ENCODE results near the gene UBA52. TPM values are rescaled to one million over a fixed set of nuclear protein-coding genes. Genes with fewer than 3 reads are reported as not detected.

UBA52 gene
- total RNA-seq, 1 experiment from 2014 or later, result 1,361 TPM

DNA sequence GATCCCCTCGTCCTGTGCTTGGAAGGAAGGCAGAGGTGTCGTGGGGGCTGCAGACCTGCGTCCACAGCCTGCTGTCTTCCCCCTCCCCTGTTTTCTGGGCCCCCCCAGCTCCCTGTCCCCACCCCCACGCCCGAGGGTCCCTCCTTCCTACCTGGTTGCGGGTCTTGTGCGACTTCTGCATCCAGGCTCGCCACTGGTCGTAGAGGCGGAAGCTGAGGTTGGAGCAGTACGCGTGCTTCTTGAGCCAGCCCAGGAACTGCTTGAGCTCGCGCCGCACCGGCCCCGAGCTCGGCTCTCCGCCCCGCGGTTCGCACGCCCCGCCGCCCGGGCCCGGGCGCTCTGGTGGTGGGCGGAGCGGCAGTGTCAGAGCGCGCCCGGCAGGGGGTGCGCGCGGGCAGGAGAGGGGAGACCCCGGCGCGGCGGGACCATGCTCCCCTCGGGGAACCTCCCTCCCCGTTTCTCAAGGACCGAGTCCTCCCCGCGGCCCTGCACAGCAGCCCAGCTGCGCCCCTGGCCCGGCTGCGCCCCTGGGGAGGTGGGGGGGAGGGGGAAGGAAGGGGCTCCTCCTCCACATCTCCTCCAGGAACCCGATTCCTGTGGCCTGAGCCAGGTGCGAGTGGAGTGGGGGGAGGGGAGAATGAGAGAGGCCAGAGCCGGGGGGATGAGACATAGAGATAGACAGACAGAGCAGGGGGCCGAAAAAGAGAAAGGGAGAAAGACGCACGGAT, 22.6 kb downstream of the UBA52 start (continued):
- no peak for TF ChIP-seq GABPB1 (CRISPR knock-in tag; IDR thresholded peaks at IDR 0.05)
- TF ChIP-seq, protein P1, sequence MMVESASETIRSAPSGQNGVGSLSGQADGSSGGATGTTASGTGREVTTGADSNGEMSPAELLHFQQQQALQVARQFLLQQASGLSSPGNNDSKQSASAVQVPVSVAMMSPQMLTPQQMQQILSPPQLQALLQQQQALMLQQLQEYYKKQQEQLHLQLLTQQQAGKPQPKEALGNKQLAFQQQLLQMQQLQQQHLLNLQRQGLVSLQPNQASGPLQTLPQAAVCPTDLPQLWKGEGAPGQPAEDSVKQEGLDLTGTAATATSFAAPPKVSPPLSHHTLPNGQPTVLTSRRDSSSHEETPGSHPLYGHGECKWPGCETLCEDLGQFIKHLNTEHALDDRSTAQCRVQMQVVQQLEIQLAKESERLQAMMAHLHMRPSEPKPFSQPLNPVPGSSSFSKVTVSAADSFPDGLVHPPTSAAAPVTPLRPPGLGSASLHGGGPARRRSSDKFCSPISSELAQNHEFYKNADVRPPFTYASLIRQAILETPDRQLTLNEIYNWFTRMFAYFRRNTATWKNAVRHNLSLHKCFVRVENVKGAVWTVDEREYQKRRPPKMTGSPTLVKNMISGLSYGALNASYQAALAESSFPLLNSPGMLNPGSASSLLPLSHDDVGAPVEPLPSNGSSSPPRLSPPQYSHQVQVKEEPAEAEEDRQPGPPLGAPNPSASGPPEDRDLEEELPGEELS (CRISPR knock-in tag; IDR thresholded peaks at IDR 0.05), result 0 out of 2 replicates have a peak, but pooled peaks have one; percentile 18

DNA sequence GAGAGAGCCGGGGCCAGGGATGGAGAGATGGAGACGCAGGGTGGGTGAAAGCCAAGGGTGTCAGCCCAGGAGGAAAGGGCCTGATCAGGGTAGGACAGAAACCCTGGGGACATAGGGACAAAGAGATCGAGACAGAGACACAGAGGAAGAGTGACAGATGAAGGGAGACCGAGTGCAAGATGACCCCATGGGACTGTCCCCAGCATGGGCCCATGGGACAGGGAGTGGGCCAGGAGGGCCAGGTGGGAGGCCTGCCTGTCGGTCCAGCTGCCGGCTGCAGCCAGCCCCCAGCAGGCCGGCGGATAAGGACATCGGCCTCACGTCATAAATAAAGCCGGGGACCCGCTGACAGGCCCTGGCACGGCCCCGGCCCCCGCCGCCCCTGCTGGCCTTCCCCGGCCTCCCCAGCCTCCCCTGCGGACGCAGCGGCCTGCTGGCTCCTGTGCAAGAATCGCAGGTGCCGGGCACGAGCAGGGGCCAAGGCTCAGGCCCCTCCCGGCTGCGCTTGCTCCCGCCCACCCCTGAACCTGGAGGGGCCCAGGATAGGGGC, 23.2 kb downstream of the UBA52 start:
- CTCF ChIA-PET, result interaction anchor here (0.6 to 4.2 kb wide), 13 partner anchors 24 to 182 kb away, joined by 3 to 26 read pairs (median 8); partner anchors contain the start of genes ELL and UBA52
- POLR2A ChIA-PET, result interaction anchor here (1.0 to 1.9 kb wide), 2 partner anchors 13 to 18 kb away, joined by 3 to 8 read pairs; partner anchors contain the start of gene TMEM59L
- peaks cover 50% of the 10 kb centered on the region for H3K4me1 Mint-ChIP-seq
- TF ChIP-seq ZNF232 (CRISPR knock-in tag; IDR thresholded peaks at IDR 0.05), result no peak
- TF ChIP-seq, protein P2, sequence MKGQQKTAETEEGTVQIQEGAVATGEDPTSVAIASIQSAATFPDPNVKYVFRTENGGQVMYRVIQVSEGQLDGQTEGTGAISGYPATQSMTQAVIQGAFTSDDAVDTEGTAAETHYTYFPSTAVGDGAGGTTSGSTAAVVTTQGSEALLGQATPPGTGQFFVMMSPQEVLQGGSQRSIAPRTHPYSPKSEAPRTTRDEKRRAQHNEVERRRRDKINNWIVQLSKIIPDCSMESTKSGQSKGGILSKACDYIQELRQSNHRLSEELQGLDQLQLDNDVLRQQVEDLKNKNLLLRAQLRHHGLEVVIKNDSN (CRISPR knock-in tag; IDR thresholded peaks at IDR 0.05), result no peak
- DNase-seq (ENCODE audit: low spot score) (peak; percentile 37), ATAC-seq (no peak)
- peak overlapping the region; percentile 94 for H3K27ac Mint-ChIP-seq
- peaks cover 10% of the 10 kb centered on the region for H3K27me3 Mint-ChIP-seq (ENCODE audit: low read depth)
- H3K4me3 Mint-ChIP-seq, result peak overlapping the region; percentile 77
- 0 out of 2 replicates have a peak, but pooled peaks cover 3% of the 10 kb centered on the region for H3K36me3 Mint-ChIP-seq
- no peaks in the 10 kb centered on the region for H3K9me3 Mint-ChIP-seq

DNA sequence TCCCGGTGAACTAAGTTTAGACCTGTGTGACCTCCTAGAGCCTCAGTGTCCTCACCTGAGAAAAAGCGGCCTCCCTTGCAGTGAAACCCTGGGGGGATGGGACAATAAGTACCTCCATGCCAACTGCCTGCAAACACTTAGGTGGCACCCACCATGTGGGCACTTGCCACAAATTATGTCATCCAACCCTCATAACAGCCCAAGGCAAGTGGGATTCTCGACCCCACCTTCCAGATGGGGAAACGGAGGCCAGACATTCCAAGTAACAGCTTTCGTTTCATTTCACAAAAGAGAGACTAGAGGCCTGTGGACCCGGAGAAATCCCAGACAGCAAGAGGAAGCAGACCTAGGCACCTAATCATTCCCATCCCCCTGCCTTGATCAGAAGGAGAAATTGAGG, 23.8 kb downstream of the UBA52 start:
- peaks cover 48% of the 10 kb centered on the region for H3K4me1 Mint-ChIP-seq
- H3K27ac Mint-ChIP-seq, result no peak overlapping the region
- ATAC-seq (no peak), DNase-seq (ENCODE audit: low spot score) (no peak)
- no peaks in the 10 kb centered on the region for H3K9me3 Mint-ChIP-seq
- H3K36me3 Mint-ChIP-seq, result 0 out of 2 replicates have a peak, but pooled peaks cover 3% of the 10 kb centered on the region
- CTCF ChIA-PET, result interaction anchor here (0.6 to 4.2 kb wide), 4 partner anchors 45 to 156 kb away, joined by 3 to 13 read pairs (median 10); partner anchors contain the start of gene ELL
- H3K27me3 Mint-ChIP-seq (ENCODE audit: low read depth), result peaks cover 16% of the 10 kb centered on the region
- peak overlapping the region; percentile 46 for H3K4me3 Mint-ChIP-seq
- POLR2A ChIA-PET, result no interaction called here
- TF ChIP-seq, protein P3, sequence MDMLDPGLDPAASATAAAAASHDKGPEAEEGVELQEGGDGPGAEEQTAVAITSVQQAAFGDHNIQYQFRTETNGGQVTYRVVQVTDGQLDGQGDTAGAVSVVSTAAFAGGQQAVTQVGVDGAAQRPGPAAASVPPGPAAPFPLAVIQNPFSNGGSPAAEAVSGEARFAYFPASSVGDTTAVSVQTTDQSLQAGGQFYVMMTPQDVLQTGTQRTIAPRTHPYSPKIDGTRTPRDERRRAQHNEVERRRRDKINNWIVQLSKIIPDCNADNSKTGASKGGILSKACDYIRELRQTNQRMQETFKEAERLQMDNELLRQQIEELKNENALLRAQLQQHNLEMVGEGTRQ (CRISPR knock-in tag; IDR thresholded peaks at IDR 0.05), result no peak
- TF ChIP-seq ZNF263 (CRISPR knock-in tag; IDR thresholded peaks at IDR 0.05; ENCODE audit: low read depth) (no peak), IRF2 (CRISPR knock-in tag; IDR thresholded peaks at IDR 0.05; ENCODE audit: borderline replicate concordance, low read depth) (no peak), ELF4 (CRISPR knock-in tag; IDR thresholded peaks at IDR 0.05; ENCODE audit: low read depth) (no peak), NR2C2 (CRISPR knock-in tag; IDR thresholded peaks at IDR 0.05) (no peak), SMAD3 (CRISPR knock-in tag; IDR thresholded peaks at IDR 0.05; ENCODE audit: borderline replicate concordance) (0 out of 2 replicates have a peak, but pooled peaks have one; percentile 47), GABPB1 (CRISPR knock-in tag; IDR thresholded peaks at IDR 0.05) (no peak)
- TF ChIP-seq, protein P4, sequence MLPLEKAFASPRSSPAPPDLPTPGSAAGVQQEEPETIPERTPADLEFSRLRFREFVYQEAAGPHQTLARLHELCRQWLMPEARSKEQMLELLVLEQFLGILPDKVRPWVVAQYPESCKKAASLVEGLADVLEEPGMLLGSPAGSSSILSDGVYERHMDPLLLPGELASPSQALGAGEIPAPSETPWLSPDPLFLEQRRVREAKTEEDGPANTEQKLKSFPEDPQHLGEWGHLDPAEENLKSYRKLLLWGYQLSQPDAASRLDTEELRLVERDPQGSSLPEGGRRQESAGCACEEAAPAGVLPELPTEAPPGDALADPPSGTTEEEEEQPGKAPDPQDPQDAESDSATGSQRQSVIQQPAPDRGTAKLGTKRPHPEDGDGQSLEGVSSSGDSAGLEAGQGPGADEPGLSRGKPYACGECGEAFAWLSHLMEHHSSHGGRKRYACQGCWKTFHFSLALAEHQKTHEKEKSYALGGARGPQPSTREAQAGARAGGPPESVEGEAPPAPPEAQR (CRISPR knock-in tag; IDR thresholded peaks at IDR 0.05), result no peak

DNA sequence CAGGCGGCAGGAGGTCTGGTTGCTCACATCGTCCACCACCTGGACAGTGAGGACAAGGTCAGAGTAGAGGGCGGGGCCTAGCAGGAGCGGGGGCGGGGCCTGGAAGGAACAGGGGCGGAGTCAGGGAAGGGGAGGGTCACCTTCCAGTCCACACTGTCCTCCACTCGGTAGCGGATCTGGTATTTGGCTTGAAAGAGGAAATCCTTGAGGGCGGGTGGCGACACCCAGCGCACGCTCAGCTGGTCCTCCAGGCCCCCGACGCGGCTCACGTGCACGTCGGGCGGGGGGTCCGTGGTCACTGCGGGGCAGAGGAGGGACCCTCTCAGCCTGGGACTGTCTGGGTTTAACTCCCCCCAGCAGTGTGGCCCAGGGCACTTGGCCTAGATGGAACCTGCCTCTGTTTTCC, 25.1 kb downstream of the UBA52 start:
- CTCF ChIA-PET, result interaction anchor here (2.0 to 4.2 kb wide), 2 partner anchors 76 to 78 kb away, joined by 5 to 13 read pairs; partner anchors contain the start of gene ELL
- POLR2A ChIA-PET, result no interaction called here
- no peaks in the 10 kb centered on the region for H3K9me3 Mint-ChIP-seq
- H3K4me3 Mint-ChIP-seq, result peak overlapping the region; percentile 2; the same call in 1 of the 2 replicates
- 0 out of 2 replicates have a peak overlapping the region, but pooled peaks have one; percentile 20 for H3K27ac Mint-ChIP-seq
- ATAC-seq (peak; percentile 59), DNase-seq (ENCODE audit: low spot score) (peak; percentile 90)
- H3K36me3 Mint-ChIP-seq, result no peaks in the 10 kb centered on the region
- peaks cover 42% of the 10 kb centered on the region for H3K4me1 Mint-ChIP-seq
- TF ChIP-seq ZNF423 (CRISPR knock-in tag; IDR thresholded peaks at IDR 0.05) (0 out of 2 replicates have a peak, but pooled peaks have one; percentile 7), TEAD4 (CRISPR knock-in tag; IDR thresholded peaks at IDR 0.05) (no peak)
- H3K27me3 Mint-ChIP-seq (ENCODE audit: low read depth), result peaks cover 29% of the 10 kb centered on the region

Data from WTC11 (cell line).